ENCODE results near the gene TDRD15. TPM values are rescaled to one million over a fixed set of nuclear protein-coding genes. Genes with fewer than 3 reads are reported as not detected.

Gene TDRD15
- total and polyA plus RNA-seq, 2 donors (not counting 3 experiments of a cell fraction or from before 2014, with no cell fraction given), result not detected

GRCh38 chr2:21095714-21096113 is 28.1 kb upstream of the TDRD15 start:
- CTCF ChIA-PET, result no interaction called here
- dilution Hi-C loops (cut with MboI; ENCODE audit: extremely low pct_ligation_motif_present, low sequenced_read_pairs), result no loop called here

More at GRCh38 chr2:21095714-21096113, 28.1 kb upstream of the TDRD15 start:
- no peak for FAIRE-seq
- no peak for TF ChIP-seq MYC (IDR thresholded peaks at IDR 0.05; ENCODE audit: low read depth, low read length)
- no peak for TF ChIP-seq JUN (IDR thresholded peaks at IDR 0.05; ENCODE audit: borderline replicate concordance, insufficient read depth, insufficient read length, low read depth)
- TF ChIP-seq, protein P1, sequence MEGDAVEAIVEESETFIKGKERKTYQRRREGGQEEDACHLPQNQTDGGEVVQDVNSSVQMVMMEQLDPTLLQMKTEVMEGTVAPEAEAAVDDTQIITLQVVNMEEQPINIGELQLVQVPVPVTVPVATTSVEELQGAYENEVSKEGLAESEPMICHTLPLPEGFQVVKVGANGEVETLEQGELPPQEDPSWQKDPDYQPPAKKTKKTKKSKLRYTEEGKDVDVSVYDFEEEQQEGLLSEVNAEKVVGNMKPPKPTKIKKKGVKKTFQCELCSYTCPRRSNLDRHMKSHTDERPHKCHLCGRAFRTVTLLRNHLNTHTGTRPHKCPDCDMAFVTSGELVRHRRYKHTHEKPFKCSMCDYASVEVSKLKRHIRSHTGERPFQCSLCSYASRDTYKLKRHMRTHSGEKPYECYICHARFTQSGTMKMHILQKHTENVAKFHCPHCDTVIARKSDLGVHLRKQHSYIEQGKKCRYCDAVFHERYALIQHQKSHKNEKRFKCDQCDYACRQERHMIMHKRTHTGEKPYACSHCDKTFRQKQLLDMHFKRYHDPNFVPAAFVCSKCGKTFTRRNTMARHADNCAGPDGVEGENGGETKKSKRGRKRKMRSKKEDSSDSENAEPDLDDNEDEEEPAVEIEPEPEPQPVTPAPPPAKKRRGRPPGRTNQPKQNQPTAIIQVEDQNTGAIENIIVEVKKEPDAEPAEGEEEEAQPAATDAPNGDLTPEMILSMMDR (IDR thresholded peaks at IDR 0.05; ENCODE audit: extremely low read depth in 1 of 2, insufficient read depth in 1 of 2, low read depth in 1 of 2, low read length in 2 of 2), result no peak
- no peak for TF ChIP-seq GATA2 (IDR thresholded peaks at IDR 0.05; ENCODE audit: insufficient read depth, insufficient read length, low read depth, low read length)
- TF ChIP-seq, protein P2, sequence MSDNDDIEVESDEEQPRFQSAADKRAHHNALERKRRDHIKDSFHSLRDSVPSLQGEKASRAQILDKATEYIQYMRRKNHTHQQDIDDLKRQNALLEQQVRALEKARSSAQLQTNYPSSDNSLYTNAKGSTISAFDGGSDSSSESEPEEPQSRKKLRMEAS (IDR thresholded peaks at IDR 0.05; ENCODE audit: insufficient read depth, insufficient read length), result no peak
- no peak for TF ChIP-seq FOS (IDR thresholded peaks at IDR 0.05; ENCODE audit: borderline replicate concordance, insufficient read depth, low read length)
- no peak for TF ChIP-seq POLR2AphosphoS5 (IDR thresholded peaks at IDR 0.05; ENCODE audit: insufficient read depth, low read depth, low read length)
- TF ChIP-seq POLR2A (IDR thresholded peaks at IDR 0.05; ENCODE audit: low read depth, low read length), result no peak
- no peak for TF ChIP-seq EZH2 (IDR thresholded peaks at IDR 0.05; ENCODE audit: borderline replicate concordance, low read depth, low read length, severe bottlenecking)
- DNase-seq (ENCODE audit: low read depth, low spot score), result no peak
- Histone ChIP-seq H3K4me3 (replicated peaks in 1 of 3; ENCODE audit: insufficient read depth in 1 of 3, low read depth in 1 of 3, low read length in 3 of 3) (no peak overlapping the region), H3K4me1 (ENCODE audit: control insufficient read depth, extremely low read depth, insufficient read depth, low read length) (no peaks in the 10 kb centered on the region), H3K4me2 (ENCODE audit: insufficient read depth, low read length) (no peak overlapping the region), H3K27me3 (ENCODE audit: control insufficient read depth in 2 of 2, insufficient read depth in 2 of 2, low read length in 2 of 2) (peaks cover 0 to 2% of the 10 kb centered on the region in 2 experiments), H3K9me3 (replicated peaks; ENCODE audit: control insufficient read depth, insufficient read depth, low read length) (no peaks in the 10 kb centered on the region), H2AFZ (ENCODE audit: low read depth, low read length) (no peak overlapping the region), H3K9ac (replicated peaks; ENCODE audit: extremely low read depth, insufficient read depth, low read length) (no peak overlapping the region), H3K27ac (ENCODE audit: insufficient read depth, low read depth, low read length) (no peak overlapping the region), H3K79me2 (ENCODE audit: control insufficient read depth, insufficient read depth, low read length) (no peaks in the 10 kb centered on the region), H4K20me1 (replicated peaks; ENCODE audit: control insufficient read depth, extremely low read depth, insufficient read depth, low read length) (no peaks in the 10 kb centered on the region), H3K36me3 (ENCODE audit: control insufficient read depth in 2 of 2, extremely low read depth in 1 of 2, insufficient read depth in 2 of 2, low read length in 2 of 2) (no peaks in the 10 kb centered on the region), H3K9me1 (replicated peaks; ENCODE audit: control insufficient read depth, extremely low read depth, insufficient read depth, low read length) (no peaks in the 10 kb centered on the region)
- BruUV-seq (replicated peaks), result no TSS peak
- POLR2A ChIA-PET, result no interaction called here
- intact Hi-C loops (cut with micrococcal nuclease), result no loop called here
